Measurements from ENCODE around the gene PKN3. TPM values are rescaled to one million over a fixed set of nuclear protein-coding genes. Genes with fewer than 3 reads are reported as not detected.

PKN3 gene
- total and polyA plus RNA-seq, 4 donors: 0.61 to 4.2 (median 1.5) TPM

- TF ChIP-seq REST (IDR thresholded peaks at IDR 0.05): no peak
- TF ChIP-seq RXRA (IDR thresholded peaks at IDR 0.05): peak in 1 of 2 donors; percentile 39
- peak in 1 of 2 donors; percentile 16 for TF ChIP-seq HNF4A (conservative IDR thresholded peaks at IDR 0.05)
- TF ChIP-seq NR2F2 (IDR thresholded peaks at IDR 0.05): no peak
- TF ChIP-seq ZBTB33 (IDR thresholded peaks at IDR 0.05): no peak
- TF ChIP-seq JUND (IDR thresholded peaks at IDR 0.05): no peak
- TF ChIP-seq ATF3 (IDR thresholded peaks at IDR 0.05): no peak
- peak; percentile 67 for TF ChIP-seq SP1 (IDR thresholded peaks at IDR 0.05)
- TF ChIP-seq YY1 (IDR thresholded peaks at IDR 0.05): no peak
- 58% methylated on average over 17 of the region's 17 CpGs for WGBS
- Histone ChIP-seq H3K36me3 (ENCODE audit: control insufficient read depth in 4 of 4, insufficient read depth in 3 of 4, low read depth in 1 of 4, low read length in 3 of 4) (no peaks in the 10 kb centered on the region), H3K9me3 (ENCODE audit: control insufficient read depth in 4 of 4, low read length in 3 of 4) (no peaks in the 10 kb centered on the region), H3K4me1 (ENCODE audit: control insufficient read depth in 4 of 4, insufficient read depth in 4 of 4, low read length in 3 of 4) (peaks cover 0 to 47% (median 24%) of the 10 kb centered on the region in 4 donors), H3K27ac (ENCODE audit: low read depth in 1 of 2, low read length in 2 of 2) (peak overlapping the region; percentile 67 to 79), H3K27me3 (ENCODE audit: control insufficient read depth in 4 of 4, insufficient read depth in 4 of 4, low read length in 3 of 4) (no peaks in the 10 kb centered on the region), H3K4me3 (ENCODE audit: low read depth in 1 of 3, low read length in 3 of 3) (no peak overlapping the region), H3K9ac (ENCODE audit: low read depth in 1 of 2, low read length in 2 of 2) (peak overlapping the region; percentile 33 to 38)
- DNase-seq (ENCODE audit: low spot score): no peak
Measured at GRCh38 chr9:128685636-128686489, 16.4 kb upstream of the PKN3 start.

- Histone ChIP-seq H3K27me3 (ENCODE audit: control insufficient read depth in 4 of 4, insufficient read depth in 4 of 4, low read length in 3 of 4) (no peaks in the 10 kb centered on the region), H3K4me1 (ENCODE audit: control insufficient read depth in 4 of 4, insufficient read depth in 4 of 4, low read length in 3 of 4) (peaks cover 0 to 53% (median 27%) of the 10 kb centered on the region in 4 donors), H3K4me3 (ENCODE audit: low read depth in 1 of 3, low read length in 3 of 3) (no peak overlapping the region), H3K27ac (ENCODE audit: low read depth in 1 of 2, low read length in 2 of 2) (no peak overlapping the region), H3K9ac (ENCODE audit: low read depth in 1 of 2, low read length in 2 of 2) (no peak overlapping the region), H3K36me3 (ENCODE audit: control insufficient read depth in 4 of 4, insufficient read depth in 3 of 4, low read depth in 1 of 4, low read length in 3 of 4) (peaks cover 2 to 11% (median 5%) of the 10 kb centered on the region in 4 donors), H3K9me3 (ENCODE audit: control insufficient read depth in 4 of 4, low read length in 3 of 4) (no peaks in the 10 kb centered on the region)
- no peak for DNase-seq (ENCODE audit: low spot score)
- WGBS: 95% methylated on average over 4 of the region's 4 CpGs
- TF ChIP-seq JUND (IDR thresholded peaks at IDR 0.05) (no peak), ATF3 (IDR thresholded peaks at IDR 0.05) (no peak), SP1 (IDR thresholded peaks at IDR 0.05) (no peak), TAF1 (conservative IDR thresholded peaks at IDR 0.05) (no peak), HNF4A (conservative IDR thresholded peaks at IDR 0.05) (no peak), NR2F2 (IDR thresholded peaks at IDR 0.05) (no peak), RXRA (IDR thresholded peaks at IDR 0.05) (no peak), FOXA2 (IDR thresholded peaks at IDR 0.05) (no peak), EGR1 (IDR thresholded peaks at IDR 0.05; ENCODE audit: low read depth in 2 of 2) (no peak), GABPA (IDR thresholded peaks at IDR 0.05 in 1 of 2, conservative IDR thresholded peaks at IDR 0.05 in 1 of 2) (no peak), RAD21 (IDR thresholded peaks at IDR 0.05) (no peak), MAX (IDR thresholded peaks at IDR 0.05) (no peak), FOXA1 (IDR thresholded peaks at IDR 0.05) (no peak), CTCF (IDR thresholded peaks at IDR 0.05; ENCODE audit: low read depth, low read length, missing input control) (no peak), YY1 (IDR thresholded peaks at IDR 0.05) (no peak), ZBTB33 (IDR thresholded peaks at IDR 0.05) (no peak), HNF4G (IDR thresholded peaks at IDR 0.05) (no peak)
Measured at GRCh38 chr9:128687453-128687852, 14.8 kb upstream of the PKN3 start.

Measured in liver (tissue), 9 donors.